ENCODE measurements around the gene FKBP4.

Gene FKBP4

DNA sequence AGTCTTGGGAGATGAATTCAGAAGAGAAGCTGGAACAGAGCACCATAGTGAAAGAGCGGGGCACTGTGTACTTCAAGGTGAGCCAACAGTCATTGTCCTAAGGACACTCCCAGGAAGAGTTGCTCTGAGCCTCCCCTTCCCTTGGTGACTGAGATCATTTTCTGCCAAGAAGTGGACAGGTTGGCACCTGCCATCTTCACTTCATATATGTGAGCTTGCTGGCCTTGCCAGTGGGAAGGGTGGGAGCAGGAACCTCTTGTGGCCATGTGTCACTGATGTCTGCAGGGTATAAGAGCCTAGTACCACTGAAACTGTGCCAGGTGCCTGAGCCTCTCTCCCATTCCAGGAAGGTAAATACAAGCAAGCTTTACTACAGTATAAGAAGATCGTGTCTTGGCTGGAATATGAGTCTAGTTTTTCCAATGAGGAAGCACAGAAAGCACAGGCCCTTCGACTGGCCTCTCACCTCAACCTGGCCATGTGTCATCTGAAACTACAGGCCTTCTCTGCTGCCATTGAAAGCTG is 5.3 kb downstream of the FKBP4 start:
- Histone ChIP-seq H3K4me3 (ENCODE audit: low read length) (no peak overlapping the region), H3F3A (ENCODE audit: insufficient read depth, low read length) (peaks cover 6% of the 10 kb centered on the region; the same call in 1 of the 2 replicates), H3K9me2 (replicated peaks; ENCODE audit: insufficient read depth, low read length) (no peaks in the 10 kb centered on the region), H3K9ac (ENCODE audit: low read length) (no peak overlapping the region), H3K27ac (ENCODE audit: low read length) (no peak overlapping the region), H3K9me3 (replicated peaks; ENCODE audit: insufficient read depth, low read length) (no peaks in the 10 kb centered on the region), H3K79me2 (ENCODE audit: low read length) (peaks cover 51% of the 10 kb centered on the region), H3K4me1 (ENCODE audit: low read length) (0 out of 2 replicates have a peak, but pooled peaks cover 4% of the 10 kb centered on the region), H3K4me2 (ENCODE audit: low read depth, low read length) (no peak overlapping the region), H3K36me3 (replicated peaks; ENCODE audit: insufficient read depth, low read length) (peaks cover 30% of the 10 kb centered on the region), H4K20me1 (ENCODE audit: insufficient read depth, low read length) (0 out of 2 replicates have a peak, but pooled peaks cover 5% of the 10 kb centered on the region), H2AFZ (ENCODE audit: low read length) (no peak overlapping the region), H3K27me3 (replicated peaks; ENCODE audit: insufficient read depth, low read length) (no peaks in the 10 kb centered on the region)
- TF ChIP-seq EZH2 (optimal IDR thresholded peaks at IDR 0.05; ENCODE audit: low read depth, low read length): no peak
- no peak for TF ChIP-seq EZH2phosphoT487 (IDR thresholded peaks at IDR 0.05; ENCODE audit: low read length)
- TF ChIP-seq, protein P1, sequence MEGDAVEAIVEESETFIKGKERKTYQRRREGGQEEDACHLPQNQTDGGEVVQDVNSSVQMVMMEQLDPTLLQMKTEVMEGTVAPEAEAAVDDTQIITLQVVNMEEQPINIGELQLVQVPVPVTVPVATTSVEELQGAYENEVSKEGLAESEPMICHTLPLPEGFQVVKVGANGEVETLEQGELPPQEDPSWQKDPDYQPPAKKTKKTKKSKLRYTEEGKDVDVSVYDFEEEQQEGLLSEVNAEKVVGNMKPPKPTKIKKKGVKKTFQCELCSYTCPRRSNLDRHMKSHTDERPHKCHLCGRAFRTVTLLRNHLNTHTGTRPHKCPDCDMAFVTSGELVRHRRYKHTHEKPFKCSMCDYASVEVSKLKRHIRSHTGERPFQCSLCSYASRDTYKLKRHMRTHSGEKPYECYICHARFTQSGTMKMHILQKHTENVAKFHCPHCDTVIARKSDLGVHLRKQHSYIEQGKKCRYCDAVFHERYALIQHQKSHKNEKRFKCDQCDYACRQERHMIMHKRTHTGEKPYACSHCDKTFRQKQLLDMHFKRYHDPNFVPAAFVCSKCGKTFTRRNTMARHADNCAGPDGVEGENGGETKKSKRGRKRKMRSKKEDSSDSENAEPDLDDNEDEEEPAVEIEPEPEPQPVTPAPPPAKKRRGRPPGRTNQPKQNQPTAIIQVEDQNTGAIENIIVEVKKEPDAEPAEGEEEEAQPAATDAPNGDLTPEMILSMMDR (IDR thresholded peaks at IDR 0.05; ENCODE audit: low read length): no peak
- no peak for DNase-seq

DNA sequence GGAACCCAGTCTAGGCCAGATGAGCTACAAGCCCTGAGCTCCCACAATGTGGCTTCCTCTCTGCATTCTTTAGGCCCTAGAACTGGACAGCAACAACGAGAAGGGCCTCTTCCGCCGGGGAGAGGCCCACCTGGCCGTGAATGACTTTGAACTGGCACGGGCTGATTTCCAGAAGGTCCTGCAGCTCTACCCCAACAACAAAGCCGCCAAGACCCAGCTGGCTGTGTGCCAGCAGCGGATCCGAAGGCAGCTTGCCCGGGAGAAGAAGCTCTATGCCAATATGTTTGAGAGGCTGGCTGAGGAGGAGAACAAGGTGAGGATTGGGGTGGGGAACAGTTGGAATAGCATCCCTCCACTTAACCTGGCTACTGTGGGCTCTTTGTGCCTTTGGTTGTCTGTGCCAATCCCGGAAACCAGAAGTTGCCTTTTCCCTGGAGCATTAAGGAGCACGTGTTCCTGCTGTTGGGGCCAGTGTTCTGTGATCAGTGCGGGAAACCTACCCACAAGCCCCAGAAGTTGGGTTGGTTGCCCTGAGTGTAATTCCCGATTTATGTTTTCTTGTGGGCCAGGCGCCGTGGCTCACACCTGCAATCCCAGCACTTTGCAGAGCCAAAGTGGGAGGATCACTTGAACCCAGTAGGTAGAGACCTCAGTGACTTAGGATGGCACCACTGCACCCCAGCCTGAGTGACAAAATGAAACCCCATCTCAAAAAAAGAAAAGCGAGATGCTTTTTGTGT is 6.4 kb downstream of the FKBP4 start:
- Histone ChIP-seq H3K4me2 (ENCODE audit: low read depth, low read length) (no peak overlapping the region), H3K27me3 (replicated peaks; ENCODE audit: insufficient read depth, low read length) (no peaks in the 10 kb centered on the region), H3K9me2 (replicated peaks; ENCODE audit: insufficient read depth, low read length) (no peaks in the 10 kb centered on the region), H4K20me1 (ENCODE audit: insufficient read depth, low read length) (0 out of 2 replicates have a peak, but pooled peaks cover 5% of the 10 kb centered on the region), H3K27ac (ENCODE audit: low read length) (no peak overlapping the region), H3K9ac (ENCODE audit: low read length) (no peak overlapping the region), H3K9me3 (replicated peaks; ENCODE audit: insufficient read depth, low read length) (no peaks in the 10 kb centered on the region), H3K79me2 (ENCODE audit: low read length) (peaks cover 44% of the 10 kb centered on the region), H2AFZ (ENCODE audit: low read length) (no peak overlapping the region), H3F3A (ENCODE audit: insufficient read depth, low read length) (peaks cover 6% of the 10 kb centered on the region; the same call in 1 of the 2 replicates), H3K4me3 (ENCODE audit: low read length) (no peak overlapping the region), H3K36me3 (replicated peaks; ENCODE audit: insufficient read depth, low read length) (peaks cover 30% of the 10 kb centered on the region), H3K4me1 (ENCODE audit: low read length) (0 out of 2 replicates have a peak, but pooled peaks cover 4% of the 10 kb centered on the region)
- DNase-seq: no peak
- TF ChIP-seq, protein P1 (IDR thresholded peaks at IDR 0.05; ENCODE audit: low read length): no peak
- TF ChIP-seq EZH2 (optimal IDR thresholded peaks at IDR 0.05; ENCODE audit: low read depth, low read length) (no peak), EZH2phosphoT487 (IDR thresholded peaks at IDR 0.05; ENCODE audit: low read length) (no peak)

DNA sequence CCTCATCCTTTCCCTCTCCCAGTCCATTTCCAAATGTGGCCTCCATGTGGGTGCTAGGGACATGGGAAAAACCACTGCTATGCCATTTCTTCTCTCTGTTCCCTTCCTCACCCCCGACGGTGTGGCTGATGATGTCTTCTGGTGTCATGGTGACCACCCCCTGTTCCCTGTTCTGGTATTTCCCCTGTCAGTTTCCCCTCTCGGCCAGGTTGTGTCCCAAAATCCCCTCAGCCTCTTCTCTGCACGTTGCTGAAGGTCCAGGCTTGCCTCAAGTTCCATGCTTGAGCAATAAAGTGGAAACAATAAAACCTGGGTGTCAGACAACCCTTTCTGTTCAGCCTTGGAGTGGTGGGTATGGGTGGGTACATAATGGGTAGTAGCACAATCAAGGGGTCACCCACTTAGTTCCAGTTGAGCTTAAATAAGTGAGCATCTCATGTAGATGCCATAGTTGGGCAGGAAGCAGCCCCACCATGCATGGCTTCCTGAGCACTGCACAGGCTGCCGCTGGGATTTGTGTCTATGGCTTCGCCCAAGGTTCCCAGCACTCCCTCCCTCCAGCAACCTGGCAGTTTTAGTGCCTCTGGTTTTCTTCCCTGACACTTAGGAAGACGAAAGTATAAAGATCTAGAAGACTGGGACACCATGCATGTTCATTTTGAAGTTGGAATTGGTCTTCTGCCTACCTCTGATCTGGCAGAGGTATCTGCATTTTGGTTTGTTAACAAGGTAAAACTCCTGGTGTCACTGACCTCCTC is 9.0 kb downstream of the FKBP4 start:
- H3K4me3 ChIP-seq (ENCODE audit: low read length): no peak overlapping the region
- H3F3A ChIP-seq (ENCODE audit: insufficient read depth, low read length): peaks cover 6% of the 10 kb centered on the region; the same call in 1 of the 2 replicates
- peaks cover 17% of the 10 kb centered on the region for H3K36me3 ChIP-seq (replicated peaks; ENCODE audit: insufficient read depth, low read length)
- H3K4me1 ChIP-seq (ENCODE audit: low read length): no peaks in the 10 kb centered on the region
- peaks cover 18% of the 10 kb centered on the region for H3K79me2 ChIP-seq (ENCODE audit: low read length)
- no peaks in the 10 kb centered on the region for H3K9me3 ChIP-seq (replicated peaks; ENCODE audit: insufficient read depth, low read length)
- H3K4me2 ChIP-seq (ENCODE audit: low read depth, low read length): no peak overlapping the region
- no peak overlapping the region for H3K9ac ChIP-seq (ENCODE audit: low read length)
- no peak overlapping the region for H2AFZ ChIP-seq (ENCODE audit: low read length)
- TF ChIP-seq, protein P1 (IDR thresholded peaks at IDR 0.05; ENCODE audit: low read length): no peak
- TF ChIP-seq EZH2phosphoT487 (IDR thresholded peaks at IDR 0.05; ENCODE audit: low read length) (no peak), EZH2 (optimal IDR thresholded peaks at IDR 0.05; ENCODE audit: low read depth, low read length) (no peak)
- H3K9me2 ChIP-seq (replicated peaks; ENCODE audit: insufficient read depth, low read length): no peaks in the 10 kb centered on the region
- no peaks in the 10 kb centered on the region for H4K20me1 ChIP-seq (ENCODE audit: insufficient read depth, low read length)
- H3K27me3 ChIP-seq (replicated peaks; ENCODE audit: insufficient read depth, low read length): no peaks in the 10 kb centered on the region
- no peak for DNase-seq
- H3K27ac ChIP-seq (ENCODE audit: low read length): no peak overlapping the region
